Transverse colon (tissue), 4 donors: ENCODE data around the gene IQSEC2. TPM values are rescaled to one million over a fixed set of nuclear protein-coding genes. Genes with fewer than 3 reads are reported as not detected.
A peak's percentile ranks its signal among the peaks of the same experiment; 100 is the strongest.

ENCODE experiments used
- DNase-seq: peaks from one replicate; pipeline ENCODE4 v3.0.0-alpha.2; 2019
- H3K27ac ChIP-seq, 4 donors: fragments of 200-600 bp; sonication (generic); 2 replicates each; pipeline ENCODE4 v1.5.1; 2016 to 2018; ENCODE audit warnings: inconsistent platforms in 4 of 4
- H3K27me3 ChIP-seq: fragments of 200-600 bp; sonication (generic); 2 replicates; pipeline ENCODE4 v1.5.1; 2017; ENCODE audit warnings: inconsistent platforms
- H3K36me3 ChIP-seq, 4 donors: fragments of 200-600 bp; sonication (generic); 2 replicates each; pipeline ENCODE4 v1.5.1; 2017 to 2019; ENCODE audit warnings: inconsistent platforms in 4 of 4
- H3K4me1 ChIP-seq, 4 donors: fragments of 200-600 bp; sonication (generic); 2 replicates each; pipeline ENCODE4 v1.5.1; 2017 to 2020; ENCODE audit warnings: inconsistent platforms in 4 of 4
- H3K4me3 ChIP-seq, 4 donors: fragments of 200-600 bp; sonication (generic); 1 replicate in 1 of 4; 2 replicates in 3 of 4; pipeline versions ENCODE4 v1.5.1 to v1.6.1; 2017 to 2019; ENCODE audit warnings: inconsistent platforms in 4 of 4
- H3K9me3 ChIP-seq, 2 donors: fragments of 200-600 bp; sonication (generic); 2 replicates each; pipeline ENCODE4 v1.5.1; 2017 to 2019; ENCODE audit warnings: inconsistent platforms in 2 of 2
- EP300 ChIP-seq: sonication (generic); formaldehyde crosslinking; IDR thresholded peaks from one replicate; pipeline ENCODE4 v1.6.1; 2017; ENCODE audit warnings: antibody characterized with exemption, low read depth
- POLR2A ChIP-seq: fragments of 450-650 bp; IDR thresholded peaks from one replicate; pipeline ENCODE4 v1.6.1; 2016; ENCODE audit warnings: antibody characterized with exemption, mild to moderate bottlenecking, moderate library complexity
- POLR2AphosphoS5 ChIP-seq, 3 donors: sonication (generic); formaldehyde crosslinking; IDR thresholded peaks; one replicate each; pipeline ENCODE4 v1.6.1; 2016; ENCODE audit warnings: antibody characterized with exemption in 3 of 3
- WGBS, 2 donors: methylation state at CpG; one replicate each; pipeline ENCODE4 v1.1.5; 2018; ENCODE audit warnings: low coverage in 1 of 2; 5-methylcytosine and 5-hydroxymethylcytosine counted together
- in situ Hi-C, 4 donors: fragments of 200-750 bp; cut with MboI; loops; one replicate each; pipeline versions ENCODE4 v1.15.0 to v1.15.1; 2017; ENCODE audit warnings: low sequenced_read_pairs in 3 of 4, low pct_ligation_motif_present in 1 of 4, low pct_unique_long_range_greater_than_20kb in 1 of 4
- intact Hi-C: fragments of 100-400 bp; cut with DNase I; formaldehyde crosslinking; loops from one replicate; pipeline ENCODE4 v1.15.1; 2023; ENCODE audit warnings: low total_unique reads
- small RNA-seq, 4 donors: library from RNA; depleted of rRNA; stranded (forward); fragments of <200 nt; gene quantifications; one replicate each; pipeline ENCODE3, GENCODE V24; 2016
- total RNA-seq, 4 donors: library from RNA; depleted of rRNA; stranded (reverse); fragments of >200 nt; gene quantifications; one replicate each; pipeline ENCODE4 v1.1.0, GENCODE V29; 2016
- TF ChIP-seq, protein P1 (sequence below), 5 experiments: fragments of 200-600 bp in 3 of 5; fragments of 450-650 bp in 2 of 5; sonication (generic) in 3 of 5; IDR thresholded peaks; 1 replicate in 2 of 5; 2 replicates in 3 of 5; pipeline ENCODE4 v1.5.1; 2016 to 2017; ENCODE audit warnings: antibody characterized with exemption in 5 of 5, inconsistent platforms in 3 of 5, mild to moderate bottlenecking in 2 of 5, moderate library complexity in 1 of 5

IQSEC2 gene
- total RNA-seq, 4 donors from 2014 or later, result 41.2 to 104 (median 46.3) TPM

DNA sequence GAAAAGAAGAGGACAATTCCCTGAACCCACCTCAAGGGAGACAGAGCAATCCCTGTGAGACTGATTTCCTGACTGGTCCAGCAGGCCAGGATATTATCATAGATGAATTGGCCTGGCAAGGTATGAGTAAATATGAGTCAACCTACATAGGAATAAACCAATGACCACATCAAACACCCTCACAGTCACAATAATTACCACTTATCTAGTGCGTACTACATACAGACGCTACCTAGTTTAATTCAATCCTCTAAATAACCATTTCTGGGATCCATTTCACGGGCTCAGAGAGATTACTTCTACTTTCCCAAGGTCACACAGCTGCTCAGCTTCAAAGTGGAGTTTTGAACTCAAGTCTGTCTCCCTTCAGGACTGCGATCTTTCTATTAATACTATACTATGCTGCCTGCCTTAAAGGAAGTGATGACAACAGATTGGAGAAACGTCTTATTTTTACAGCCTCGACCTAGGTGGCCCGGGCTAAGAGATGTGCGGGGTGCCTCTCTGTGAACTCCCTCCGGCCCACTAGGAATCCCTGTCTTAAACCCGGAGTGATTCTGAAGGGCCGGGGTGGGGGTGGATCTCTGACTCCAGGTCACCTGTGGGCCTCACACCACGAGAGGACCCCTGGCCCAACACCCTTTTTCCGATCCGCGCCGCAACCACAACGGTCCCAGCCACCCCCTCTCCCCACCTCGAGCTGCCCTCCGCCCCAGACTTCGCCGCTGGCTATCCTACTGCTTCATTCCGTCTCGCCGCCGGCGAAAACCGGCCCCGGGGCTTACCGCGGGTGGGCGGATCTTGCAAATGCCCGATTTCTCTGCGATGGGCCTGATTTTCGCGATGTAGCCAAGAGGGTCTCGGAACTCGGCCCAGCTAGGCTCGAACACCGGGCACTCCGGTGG lies 57.2 kb downstream of the IQSEC2 start:
- TF ChIP-seq POLR2AphosphoS5 (IDR thresholded peaks at IDR 0.05) (peak in 2 of 3 donors; percentile 41 to 74), POLR2A (peak; percentile 27), EP300 (no peak)
- 1% methylated on average over 40 of the region's 40 CpGs; no CpG with 5 or more reads in 1 of the 2 donors for WGBS, 2 donors
- H3K9me3 ChIP-seq, result no peaks in the 10 kb centered on the region
- in situ Hi-C loops (no loop called here), intact Hi-C loops (no loop called here)
- H3K27ac ChIP-seq, result peak overlapping the region; percentile 85 to 92 (median 88)
- H3K4me3 ChIP-seq, result peak overlapping the region; percentile 76 to 98 (median 83)
- peaks cover 16 to 31% (median 23%) of the 10 kb centered on the region in 4 donors for H3K4me1 ChIP-seq
- H3K27me3 ChIP-seq, result no peaks in the 10 kb centered on the region
- H3K36me3 ChIP-seq, result no peaks in the 10 kb centered on the region
- peak; percentile 22 for DNase-seq

DNA sequence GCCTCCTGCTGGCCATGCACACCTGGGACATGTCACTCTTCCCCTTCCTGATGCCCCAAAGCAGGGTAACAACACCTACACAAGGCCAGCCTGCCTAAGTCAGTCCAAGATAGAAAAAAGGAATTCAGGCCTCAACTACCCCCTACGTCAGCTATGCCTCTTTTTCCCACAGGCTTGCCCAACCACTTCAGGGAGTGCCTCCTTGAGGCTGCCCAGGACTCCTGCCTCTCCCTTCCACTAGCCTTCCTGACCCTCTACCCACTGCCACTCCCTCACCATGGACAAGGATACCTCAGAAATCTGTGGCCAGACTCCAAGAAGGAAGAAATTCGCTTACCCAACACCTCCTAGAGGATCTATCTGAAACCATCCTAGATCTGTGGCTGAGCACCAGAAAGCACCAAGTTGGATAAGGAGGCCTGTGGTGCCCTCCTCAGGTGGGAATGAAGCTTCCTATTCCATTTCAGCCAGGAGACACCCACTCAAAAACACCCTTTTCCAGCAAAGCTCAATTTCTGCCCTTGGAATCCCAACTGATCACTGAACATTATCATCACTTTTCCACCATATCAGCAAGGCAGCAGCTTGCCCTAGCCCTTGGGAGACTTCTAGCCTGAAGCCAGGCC lies 58.2 kb downstream of the IQSEC2 start:
- TF ChIP-seq, protein P1, sequence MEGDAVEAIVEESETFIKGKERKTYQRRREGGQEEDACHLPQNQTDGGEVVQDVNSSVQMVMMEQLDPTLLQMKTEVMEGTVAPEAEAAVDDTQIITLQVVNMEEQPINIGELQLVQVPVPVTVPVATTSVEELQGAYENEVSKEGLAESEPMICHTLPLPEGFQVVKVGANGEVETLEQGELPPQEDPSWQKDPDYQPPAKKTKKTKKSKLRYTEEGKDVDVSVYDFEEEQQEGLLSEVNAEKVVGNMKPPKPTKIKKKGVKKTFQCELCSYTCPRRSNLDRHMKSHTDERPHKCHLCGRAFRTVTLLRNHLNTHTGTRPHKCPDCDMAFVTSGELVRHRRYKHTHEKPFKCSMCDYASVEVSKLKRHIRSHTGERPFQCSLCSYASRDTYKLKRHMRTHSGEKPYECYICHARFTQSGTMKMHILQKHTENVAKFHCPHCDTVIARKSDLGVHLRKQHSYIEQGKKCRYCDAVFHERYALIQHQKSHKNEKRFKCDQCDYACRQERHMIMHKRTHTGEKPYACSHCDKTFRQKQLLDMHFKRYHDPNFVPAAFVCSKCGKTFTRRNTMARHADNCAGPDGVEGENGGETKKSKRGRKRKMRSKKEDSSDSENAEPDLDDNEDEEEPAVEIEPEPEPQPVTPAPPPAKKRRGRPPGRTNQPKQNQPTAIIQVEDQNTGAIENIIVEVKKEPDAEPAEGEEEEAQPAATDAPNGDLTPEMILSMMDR (IDR thresholded peaks at IDR 0.05), result no peak
- TF ChIP-seq POLR2AphosphoS5 (IDR thresholded peaks at IDR 0.05), result no peak
- TF ChIP-seq EP300, result no peak
- TF ChIP-seq POLR2A, result no peak
- H3K9me3 ChIP-seq, result no peaks in the 10 kb centered on the region
- H3K4me3 ChIP-seq, result peak overlapping the region; percentile 76 to 98 (median 83)
- in situ Hi-C loops, result no loop called here
- 45% methylated on average over 2 of the region's 2 CpGs; no CpG with 5 or more reads in 1 of the 2 donors for WGBS, 2 donors
- H3K36me3 ChIP-seq, result no peaks in the 10 kb centered on the region
- peak overlapping the region; percentile 85 to 92 (median 88) for H3K27ac ChIP-seq
- H3K27me3 ChIP-seq, result no peaks in the 10 kb centered on the region
- peak; percentile 26 for DNase-seq
- peaks cover 16 to 31% (median 23%) of the 10 kb centered on the region in 4 donors for H3K4me1 ChIP-seq
- intact Hi-C loops, result no loop called here

Small RNAs within 50 kb of the gene (small RNA-seq; reads per million reads assigned to genes)
- 0 reads per million in 4 donors for gene RF00019

Other genes with a start within 250 kb of the IQSEC2 start
- gene GPR173, start 232.8 kb downstream of the IQSEC2 start, total RNA-seq, result 1 to 10 TPM in 2 of 4 donors, under 1 TPM in 2; 0.27 to 5.2 (median 1.1) TPM
- 10 to 100 TPM; 15.7 to 41.6 (median 23.1) TPM for gene TSPYL2, start 199.2 kb downstream of the IQSEC2 start, total RNA-seq
- gene KANTR, start 187.4 kb downstream of the IQSEC2 start, total RNA-seq, result 100 to 1,000 TPM in 1 of 4 donors, 10 to 100 TPM in 3; 13.4 to 141 (median 17.9) TPM
- gene KDM5C, start 56.4 kb downstream of the IQSEC2 start, total RNA-seq, result 100 to 1,000 TPM in 3 of 4 donors, 10 to 100 TPM in 1; 68.4 to 387 (median 124) TPM
- 100 to 1,000 TPM in 1 of 4 donors, 10 to 100 TPM in 3; 25.3 to 113 (median 52.9) TPM for gene SMC1A, start 141.1 kb upstream of the IQSEC2 start, total RNA-seq
- gene RIBC1, start 141.3 kb upstream of the IQSEC2 start, total RNA-seq, result 1 to 10 TPM in 1 of 4 donors, under 1 TPM in 1, not detected in 2; 0.79 to 1.1 TPM
- gene HSD17B10, start 152.8 kb upstream of the IQSEC2 start, total RNA-seq, result 10 to 100 TPM; 12.5 to 47.5 (median 42.2) TPM